ENCODE results near the gene ZNF451.

DNA sequence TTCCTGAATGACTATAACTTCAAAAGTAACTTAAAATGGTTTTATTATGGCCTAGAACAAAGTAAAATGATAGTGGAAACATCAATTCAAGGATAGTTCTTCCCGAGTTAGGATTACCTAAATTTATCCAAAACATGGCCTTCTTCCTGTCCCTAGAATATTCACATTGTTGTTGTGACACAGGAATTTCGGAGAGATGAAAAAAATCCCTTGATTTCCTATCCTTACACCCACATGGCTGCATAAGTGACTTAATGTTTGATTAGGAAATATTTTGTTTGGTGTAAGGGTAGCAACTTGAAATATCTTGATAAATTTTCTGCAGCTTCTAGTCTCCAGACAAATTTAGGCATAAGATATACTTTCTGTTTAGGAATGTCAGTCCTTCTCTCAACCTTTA lies 27.8 kb downstream of the ZNF451 start:
- TF ChIP-seq, protein P1, sequence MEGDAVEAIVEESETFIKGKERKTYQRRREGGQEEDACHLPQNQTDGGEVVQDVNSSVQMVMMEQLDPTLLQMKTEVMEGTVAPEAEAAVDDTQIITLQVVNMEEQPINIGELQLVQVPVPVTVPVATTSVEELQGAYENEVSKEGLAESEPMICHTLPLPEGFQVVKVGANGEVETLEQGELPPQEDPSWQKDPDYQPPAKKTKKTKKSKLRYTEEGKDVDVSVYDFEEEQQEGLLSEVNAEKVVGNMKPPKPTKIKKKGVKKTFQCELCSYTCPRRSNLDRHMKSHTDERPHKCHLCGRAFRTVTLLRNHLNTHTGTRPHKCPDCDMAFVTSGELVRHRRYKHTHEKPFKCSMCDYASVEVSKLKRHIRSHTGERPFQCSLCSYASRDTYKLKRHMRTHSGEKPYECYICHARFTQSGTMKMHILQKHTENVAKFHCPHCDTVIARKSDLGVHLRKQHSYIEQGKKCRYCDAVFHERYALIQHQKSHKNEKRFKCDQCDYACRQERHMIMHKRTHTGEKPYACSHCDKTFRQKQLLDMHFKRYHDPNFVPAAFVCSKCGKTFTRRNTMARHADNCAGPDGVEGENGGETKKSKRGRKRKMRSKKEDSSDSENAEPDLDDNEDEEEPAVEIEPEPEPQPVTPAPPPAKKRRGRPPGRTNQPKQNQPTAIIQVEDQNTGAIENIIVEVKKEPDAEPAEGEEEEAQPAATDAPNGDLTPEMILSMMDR (IDR thresholded peaks at IDR 0.05; ENCODE audit: insufficient read depth, low read length, poor library complexity, severe bottlenecking), result no peak
- no peak for TF ChIP-seq EZH2phosphoT487 (conservative IDR thresholded peaks at IDR 0.05; ENCODE audit: low read length)

Data from SU-DHL-6 (cell line).